Karpas-422 (cell line): ENCODE results near the gene NME7. TPM values are rescaled to one million over a fixed set of nuclear protein-coding genes. Genes with fewer than 3 reads are reported as not detected.
A peak's percentile ranks its signal among the peaks of the same experiment; 100 is the strongest.

ENCODE experiments used
- DNase-seq: peaks from one replicate; pipeline ENCODE4 v3.0.0-alpha.2; 2015
- H2AFZ ChIP-seq: fragments of 200-600 bp; sonication (generic); 2 replicates; pipeline ENCODE4 v1.6.1; 2014; ENCODE audit warnings: antibody characterized with exemption, low read length, mixed read lengths
- H3K27ac ChIP-seq: fragments of 200-600 bp; sonication (generic); 2 replicates; pipeline ENCODE4 v1.5.1; 2014; ENCODE audit warnings: mild to moderate bottlenecking, low read length, moderate library complexity
- H3K27me3 ChIP-seq: fragments of 200-600 bp; sonication (generic); 2 replicates; pipeline ENCODE4 v1.6.1; 2014; ENCODE audit warnings: low read length, mixed read lengths
- H3K36me3 ChIP-seq: fragments of 200-600 bp; sonication (generic); 2 replicates; pipeline ENCODE4 v1.6.1; 2014; ENCODE audit warnings: low read length, mixed read lengths; ENCODE audit not compliant: insufficient read depth
- H3K4me1 ChIP-seq: fragments of 200-600 bp; sonication (generic); 2 replicates; pipeline ENCODE4 v1.6.1; 2014; ENCODE audit warnings: mild to moderate bottlenecking, low read length, mixed read lengths
- H3K4me2 ChIP-seq: fragments of 200-600 bp; sonication (generic); 2 replicates; pipeline ENCODE4 v1.6.1; 2014; ENCODE audit warnings: low read length, low read depth, mild to moderate bottlenecking; ENCODE audit not compliant: poor library complexity, severe bottlenecking
- H3K4me3 ChIP-seq: fragments of 200-600 bp; sonication (generic); 2 replicates; pipeline ENCODE4 v1.5.1; 2014; ENCODE audit warnings: mild to moderate bottlenecking, antibody characterized with exemption, low read length, mixed read lengths
- H3K79me2 ChIP-seq: fragments of 200-600 bp; sonication (generic); 2 replicates; pipeline ENCODE4 v1.6.1; 2014; ENCODE audit warnings: mild to moderate bottlenecking, low read length, mixed read lengths
- H3K9ac ChIP-seq: fragments of 200-600 bp; sonication (generic); 2 replicates; pipeline ENCODE4 v1.6.0; 2014; ENCODE audit warnings: low read length
- H3K9me2 ChIP-seq: fragments of 200-600 bp; sonication (generic), shearing (Covaris generic); replicated peaks from 2 replicates; pipeline ENCODE4 v1.6.0; 2014; ENCODE audit warnings: mild to moderate bottlenecking, low read length, moderate library complexity; ENCODE audit not compliant: insufficient read depth
- H3K9me3 ChIP-seq: fragments of 300-700, 200-600 bp; sonication (generic); 2 replicates; pipeline ENCODE4 v1.6.1; 2014; ENCODE audit warnings: low read length, mixed read lengths
- H4K20me1 ChIP-seq: fragments of 200-600 bp; sonication (generic); 2 replicates; pipeline ENCODE4 v1.6.1; 2014; ENCODE audit warnings: mild to moderate bottlenecking, antibody characterized with exemption, low read length, low read depth; ENCODE audit not compliant: insufficient read depth
- total RNA-seq: library from RNA; depleted of rRNA; stranded (reverse); fragments of >200 nt; shearing (Covaris generic); gene quantifications from 2 replicates; pipeline ENCODE4 v1.2.3, GENCODE V29; 2014; ENCODE audit warnings: low replicate concordance

The NME7 gene
- total RNA-seq, 1 experiment from 2014 or later: 7.2 TPM

DNA sequence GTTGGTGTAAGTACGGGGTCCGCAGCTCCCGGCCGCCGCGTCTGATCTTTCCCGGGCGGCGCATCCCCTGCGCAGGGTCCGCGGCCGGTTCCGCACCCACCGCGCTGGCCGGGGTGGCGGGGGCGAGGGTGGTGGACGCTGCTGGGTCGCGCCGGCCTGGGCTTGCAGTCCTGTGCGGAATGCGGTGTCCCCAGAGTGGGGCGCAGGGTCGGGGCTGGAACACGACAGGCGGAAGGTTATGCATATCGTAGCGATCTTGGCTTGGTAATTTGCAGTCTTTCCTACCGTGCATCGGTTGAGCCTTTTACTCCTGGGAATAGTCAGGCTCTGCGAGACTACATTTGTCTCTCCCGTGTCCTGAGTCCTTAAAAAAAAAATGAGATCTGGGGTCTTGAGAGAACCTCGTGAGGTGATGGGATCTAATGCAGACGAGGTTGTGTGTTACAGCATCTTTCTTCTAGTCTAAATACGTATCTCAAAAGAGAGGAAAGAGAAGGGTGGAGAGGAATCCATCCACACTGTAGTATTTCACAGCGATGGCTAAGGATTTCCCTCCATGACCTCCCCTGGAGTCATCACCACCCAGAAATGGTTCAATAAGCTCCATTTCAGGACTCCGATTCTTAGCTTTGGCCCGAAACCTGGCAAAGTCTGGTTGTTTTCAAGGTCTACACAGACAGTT, 260.5 kb downstream of the NME7 start:
- H3K36me3 ChIP-seq: no peaks in the 10 kb centered on the region
- no peak overlapping the region for H3K9ac ChIP-seq
- H2AFZ ChIP-seq: no peak overlapping the region
- no peaks in the 10 kb centered on the region for H3K27me3 ChIP-seq
- H3K79me2 ChIP-seq: no peaks in the 10 kb centered on the region
- H3K9me2 ChIP-seq: no peaks in the 10 kb centered on the region
- DNase-seq: no peak
- no peaks in the 10 kb centered on the region for H3K9me3 ChIP-seq
- H3K4me1 ChIP-seq: peaks cover 5% of the 10 kb centered on the region
- H3K4me2 ChIP-seq: no peak overlapping the region
- H3K4me3 ChIP-seq: no peak overlapping the region
- no peaks in the 10 kb centered on the region for H4K20me1 ChIP-seq
- no peak overlapping the region for H3K27ac ChIP-seq

DNA sequence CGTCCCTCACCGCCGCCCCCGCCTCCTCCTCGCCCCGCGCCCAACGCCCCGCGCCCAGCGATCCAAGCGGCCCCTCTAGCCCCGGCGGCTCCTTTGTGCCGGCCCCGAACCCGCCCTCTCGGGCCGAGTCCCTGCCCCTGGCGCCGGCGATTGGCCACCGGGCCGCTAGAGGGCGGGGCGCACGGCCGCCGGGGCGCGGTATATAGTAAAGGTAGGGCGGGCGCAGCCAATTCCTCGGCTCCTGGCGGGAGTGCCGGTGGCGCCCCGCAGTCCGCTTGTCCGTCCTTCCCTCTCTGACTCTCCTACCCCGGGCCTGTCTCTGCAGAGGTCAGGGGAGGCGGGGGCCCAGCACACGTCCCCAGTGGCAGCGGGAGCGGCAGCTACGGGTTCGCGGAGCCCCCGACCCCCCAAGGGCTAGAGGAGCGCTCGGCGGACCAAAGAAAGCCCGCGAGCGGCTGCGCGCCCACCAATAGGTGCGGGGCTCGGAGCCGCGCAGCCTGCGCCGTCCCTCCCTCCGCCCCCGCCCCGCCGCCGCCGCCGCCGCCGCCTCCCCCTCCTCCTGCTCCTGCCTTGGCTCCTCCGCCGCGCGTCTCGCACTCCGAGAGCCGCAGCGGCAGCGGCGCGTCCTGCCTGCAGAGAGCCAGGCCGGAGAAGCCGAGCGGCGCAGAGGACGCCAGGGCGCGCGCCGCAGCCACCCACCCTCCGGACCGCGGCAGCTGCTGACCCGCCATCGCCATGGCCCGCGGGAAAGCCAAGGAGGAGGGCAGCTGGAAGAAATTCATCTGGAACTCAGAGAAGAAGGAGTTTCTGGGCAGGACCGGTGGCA, 261.3 kb downstream of the NME7 start, which contains the start of gene ATP1B1:
TSS of gene ATP1B1 (plus strand) at position 596 of the 826 bp plus-strand sequence. CDS start at position 736, 140 bp downstream.
- H3K4me3 ChIP-seq: peak within 1 kb of the TSS; percentile 61; the same call in 1 of the 2 replicates
- peak within 1 kb of the TSS; percentile 69 for H3K4me2 ChIP-seq
- no peaks in the 10 kb centered on the region for H3K27me3 ChIP-seq
- H3K27ac ChIP-seq: no peak within 1 kb of the TSS
- H4K20me1 ChIP-seq: no peaks in the 10 kb centered on the region
- H3K36me3 ChIP-seq: no peaks in the 10 kb centered on the region
- H3K9me2 ChIP-seq: no peaks in the 10 kb centered on the region
- H3K4me1 ChIP-seq: peaks cover 5% of the 10 kb centered on the region
- peak; percentile 86 for DNase-seq
- H3K9me3 ChIP-seq: no peaks in the 10 kb centered on the region
- peak within 1 kb of the TSS; percentile 62; the same call in 1 of the 2 replicates for H2AFZ ChIP-seq
- H3K9ac ChIP-seq: no peak within 1 kb of the TSS
- no peaks in the 10 kb centered on the region for H3K79me2 ChIP-seq

DNA sequence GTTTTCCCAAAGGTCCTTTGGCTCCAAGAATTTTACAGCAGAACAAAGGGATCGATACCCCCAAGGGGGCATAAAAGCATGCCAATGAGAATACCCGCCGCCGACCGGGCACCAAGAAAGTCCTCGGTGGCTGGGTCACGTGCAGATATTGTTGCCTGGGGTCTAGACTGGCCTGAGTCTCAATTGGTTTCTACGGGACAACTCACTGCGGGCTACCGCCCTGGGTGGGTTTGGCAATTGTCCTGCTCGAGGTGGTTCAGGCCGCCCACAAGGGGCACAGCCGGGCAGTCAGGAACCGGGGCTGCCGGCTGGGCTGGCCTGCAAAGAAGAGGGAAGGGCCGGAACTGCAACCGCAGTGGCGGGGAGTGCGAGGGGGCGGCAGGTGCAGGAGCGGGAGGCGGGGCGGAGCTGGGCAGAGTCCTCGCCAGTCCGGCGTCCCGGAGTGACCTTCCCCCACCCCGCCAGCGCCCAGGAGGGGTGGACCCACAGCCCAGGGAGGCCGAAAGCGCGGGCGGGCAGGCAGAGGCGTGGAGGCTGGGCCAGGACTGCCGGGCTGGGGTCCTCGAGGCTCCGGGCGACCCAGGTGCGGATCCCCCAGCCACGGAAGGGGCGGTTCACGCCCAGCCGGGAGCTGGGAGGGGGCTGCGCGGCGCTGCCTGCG, 262.0 kb downstream of the NME7 start:
- peak overlapping the region; percentile 62; the same call in 1 of the 2 replicates for H2AFZ ChIP-seq
- no peak for DNase-seq

DNA sequence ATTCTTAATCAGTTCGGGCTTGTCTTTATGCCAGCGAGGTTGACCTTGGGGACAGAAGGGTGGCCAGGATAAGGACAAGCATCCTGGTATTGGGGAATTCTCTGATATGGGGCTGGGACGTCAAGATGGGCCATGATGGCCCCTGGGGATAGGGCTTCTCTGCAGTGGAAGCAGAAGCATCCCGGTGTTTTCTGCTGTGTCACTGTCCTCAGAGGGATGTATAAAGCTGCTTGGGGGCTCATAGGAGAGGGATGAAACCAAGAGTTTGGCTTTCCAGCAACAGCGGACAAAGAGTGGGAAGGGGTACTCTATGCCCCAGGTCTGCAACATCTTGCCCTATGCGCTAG, 262.5 kb downstream of the NME7 start:
- Histone ChIP-seq H3K9me2 (no peaks in the 10 kb centered on the region), H3K36me3 (no peaks in the 10 kb centered on the region), H3K4me1 (peaks cover 5% of the 10 kb centered on the region), H3K9ac (no peak overlapping the region), H4K20me1 (no peaks in the 10 kb centered on the region), H3K79me2 (no peaks in the 10 kb centered on the region), H3K27me3 (no peaks in the 10 kb centered on the region), H2AFZ (no peak overlapping the region), H3K4me2 (peak overlapping the region; percentile 69), H3K9me3 (no peaks in the 10 kb centered on the region), H3K4me3 (no peak overlapping the region), H3K27ac (no peak overlapping the region)
- no peak for DNase-seq

More for the DNA sequence above, 262.0 kb downstream of the NME7 start:
- Histone ChIP-seq H3K4me3 (peak overlapping the region; percentile 61; the same call in 1 of the 2 replicates), H3K4me2 (peak overlapping the region; percentile 69), H4K20me1 (no peaks in the 10 kb centered on the region), H3K36me3 (no peaks in the 10 kb centered on the region), H3K4me1 (peaks cover 5% of the 10 kb centered on the region), H3K27ac (no peak overlapping the region), H3K79me2 (no peaks in the 10 kb centered on the region), H3K9ac (no peak overlapping the region), H3K27me3 (no peaks in the 10 kb centered on the region), H3K9me3 (no peaks in the 10 kb centered on the region), H3K9me2 (no peaks in the 10 kb centered on the region)

DNA sequence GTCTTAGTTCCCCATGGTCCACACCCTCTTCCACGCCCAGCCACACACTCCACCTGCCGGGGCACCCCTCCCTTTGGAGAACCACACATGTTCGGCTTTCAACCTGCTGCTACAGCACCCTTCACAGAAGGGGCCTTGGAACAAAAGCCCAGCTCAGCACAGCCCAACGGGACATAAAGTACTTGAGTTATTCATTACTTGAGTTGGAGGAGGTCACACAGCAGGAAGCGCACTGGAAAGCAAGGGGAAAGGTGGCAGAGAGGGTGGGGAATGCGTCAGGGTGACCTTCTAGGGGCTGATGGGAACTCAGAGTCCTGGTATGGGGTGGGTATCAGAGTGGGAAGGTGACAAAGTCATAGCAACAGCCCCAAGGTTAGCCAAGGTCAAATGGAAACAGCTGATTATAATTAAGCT, 264.1 kb downstream of the NME7 start:
- Histone ChIP-seq H3K27ac (no peak overlapping the region), H3K36me3 (no peaks in the 10 kb centered on the region), H3K79me2 (no peaks in the 10 kb centered on the region), H3K4me3 (no peak overlapping the region), H2AFZ (no peak overlapping the region), H3K4me1 (peaks cover 5% of the 10 kb centered on the region), H3K9me2 (no peaks in the 10 kb centered on the region), H3K9ac (no peak overlapping the region), H3K4me2 (no peak overlapping the region), H4K20me1 (no peaks in the 10 kb centered on the region), H3K9me3 (no peaks in the 10 kb centered on the region), H3K27me3 (no peaks in the 10 kb centered on the region)
- DNase-seq: no peak

DNA sequence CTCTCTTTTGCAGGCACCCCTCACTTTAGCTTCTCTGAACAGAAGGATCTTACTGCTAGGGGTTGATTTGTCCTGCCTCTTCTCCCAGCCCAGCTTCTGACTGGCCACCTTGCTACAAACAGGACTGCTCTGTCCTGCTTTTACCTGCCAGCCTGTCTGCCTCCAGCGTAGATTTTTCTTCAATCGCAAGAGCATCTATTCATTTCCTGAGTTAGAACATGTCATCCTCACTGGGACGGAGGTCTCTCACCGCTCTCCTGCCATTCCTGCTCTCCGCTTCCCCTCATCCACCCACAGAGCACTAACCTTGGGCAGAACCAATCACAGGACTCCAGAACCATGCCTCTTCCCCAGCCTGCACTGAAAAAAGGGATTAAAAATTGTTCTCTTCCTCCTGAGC, 264.6 kb downstream of the NME7 start:
- no peak overlapping the region for H3K4me3 ChIP-seq
- H3K9ac ChIP-seq: no peak overlapping the region
- H3K4me2 ChIP-seq: no peak overlapping the region
- no peak overlapping the region for H3K27ac ChIP-seq
- no peaks in the 10 kb centered on the region for H3K9me3 ChIP-seq
- H4K20me1 ChIP-seq: no peaks in the 10 kb centered on the region
- no peaks in the 10 kb centered on the region for H3K27me3 ChIP-seq
- no peaks in the 10 kb centered on the region for H3K79me2 ChIP-seq
- peaks cover 5% of the 10 kb centered on the region for H3K4me1 ChIP-seq
- H2AFZ ChIP-seq: no peak overlapping the region
- no peaks in the 10 kb centered on the region for H3K9me2 ChIP-seq
- DNase-seq: no peak
- no peaks in the 10 kb centered on the region for H3K36me3 ChIP-seq

DNA sequence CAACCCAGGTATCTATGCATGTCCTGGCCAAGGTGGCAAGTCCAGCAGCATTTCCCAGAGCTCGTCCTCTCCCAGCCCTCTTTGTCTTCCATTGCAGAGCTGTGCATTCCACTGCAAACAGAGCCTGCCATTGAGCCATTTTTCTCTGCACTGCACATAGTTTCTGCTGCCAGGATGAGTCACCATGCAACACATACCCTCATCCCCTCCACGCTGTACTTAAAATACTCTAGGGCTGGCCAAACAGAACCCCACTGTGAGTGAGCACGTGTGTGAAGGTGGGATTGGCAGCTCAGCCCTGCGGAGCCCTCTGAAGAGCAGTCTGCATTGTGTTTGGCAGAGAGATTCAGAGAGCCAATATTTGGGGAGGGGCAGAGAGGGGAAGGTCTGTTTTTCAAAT, 265.0 kb downstream of the NME7 start:
- H3K9me3 ChIP-seq: no peaks in the 10 kb centered on the region
- H3K4me3 ChIP-seq: no peak overlapping the region
- H3K27me3 ChIP-seq: no peaks in the 10 kb centered on the region
- H3K79me2 ChIP-seq: no peaks in the 10 kb centered on the region
- H4K20me1 ChIP-seq: no peaks in the 10 kb centered on the region
- no peaks in the 10 kb centered on the region for H3K9me2 ChIP-seq
- no peak overlapping the region for H2AFZ ChIP-seq
- H3K4me1 ChIP-seq: peaks cover 5% of the 10 kb centered on the region
- DNase-seq: no peak
- no peak overlapping the region for H3K9ac ChIP-seq
- H3K36me3 ChIP-seq: no peaks in the 10 kb centered on the region
- H3K27ac ChIP-seq: no peak overlapping the region
- H3K4me2 ChIP-seq: no peak overlapping the region

DNA sequence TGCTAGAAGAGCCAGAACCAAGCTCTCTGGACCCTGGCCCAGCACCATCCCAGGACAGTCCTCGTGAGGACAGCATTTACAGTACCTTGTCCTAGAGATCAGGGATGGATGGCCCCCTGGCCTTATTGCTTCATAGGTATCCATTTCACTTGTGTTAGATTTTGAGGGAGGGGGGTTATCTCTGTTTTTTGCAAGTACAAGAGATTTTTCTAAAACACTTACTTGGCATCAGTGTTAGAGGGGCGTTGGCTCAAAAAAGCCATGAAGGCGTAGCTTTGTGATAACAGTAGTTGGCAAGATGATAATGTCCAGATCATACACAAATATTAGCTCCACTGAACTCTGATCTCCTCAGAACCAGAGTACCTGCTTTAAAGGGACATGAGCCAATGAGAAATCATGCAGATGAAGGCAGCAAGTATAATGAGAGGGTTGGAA, 266.9 kb downstream of the NME7 start:
- H3K4me3 ChIP-seq: no peak overlapping the region
- no peak for DNase-seq
- H3K4me1 ChIP-seq: peaks cover 3% of the 10 kb centered on the region
- no peaks in the 10 kb centered on the region for H3K9me2 ChIP-seq
- H3K9ac ChIP-seq: no peak overlapping the region
- H3K36me3 ChIP-seq: no peaks in the 10 kb centered on the region
- no peak overlapping the region for H3K27ac ChIP-seq
- no peaks in the 10 kb centered on the region for H3K9me3 ChIP-seq
- H3K27me3 ChIP-seq: no peaks in the 10 kb centered on the region
- no peak overlapping the region for H3K4me2 ChIP-seq
- H2AFZ ChIP-seq: no peak overlapping the region
- H4K20me1 ChIP-seq: no peaks in the 10 kb centered on the region
- no peaks in the 10 kb centered on the region for H3K79me2 ChIP-seq
